Measurements from ENCODE around the gene DEGS2. TPM values are rescaled to one million over a fixed set of nuclear protein-coding genes. Genes with fewer than 3 reads are reported as not detected.

DEGS2 gene
- total and polyA plus RNA-seq, 2 experiments from 2014 or later: 0.63 to 2.2 TPM

DNA sequence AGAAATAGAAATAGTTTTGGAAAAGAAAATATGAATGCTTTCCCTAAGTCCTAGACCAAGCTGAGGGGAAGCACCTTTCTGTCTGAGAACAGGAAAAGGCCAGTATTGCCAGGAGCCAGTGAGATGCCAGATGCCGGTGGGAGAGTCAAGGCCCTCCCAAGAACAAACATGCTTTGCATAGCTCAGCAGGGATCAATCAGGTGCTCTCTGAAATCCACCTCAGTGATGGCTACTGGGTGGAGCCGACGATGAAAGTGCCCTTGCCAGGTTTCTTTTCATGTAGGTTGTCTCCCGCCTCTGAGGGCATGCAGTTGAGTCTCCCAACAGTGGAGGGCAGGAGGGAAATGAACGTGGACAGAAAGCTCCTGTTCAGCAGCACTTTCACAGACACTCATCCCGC lies 28.3 kb downstream of the DEGS2 start (continued):
- TF ChIP-seq, protein P1, sequence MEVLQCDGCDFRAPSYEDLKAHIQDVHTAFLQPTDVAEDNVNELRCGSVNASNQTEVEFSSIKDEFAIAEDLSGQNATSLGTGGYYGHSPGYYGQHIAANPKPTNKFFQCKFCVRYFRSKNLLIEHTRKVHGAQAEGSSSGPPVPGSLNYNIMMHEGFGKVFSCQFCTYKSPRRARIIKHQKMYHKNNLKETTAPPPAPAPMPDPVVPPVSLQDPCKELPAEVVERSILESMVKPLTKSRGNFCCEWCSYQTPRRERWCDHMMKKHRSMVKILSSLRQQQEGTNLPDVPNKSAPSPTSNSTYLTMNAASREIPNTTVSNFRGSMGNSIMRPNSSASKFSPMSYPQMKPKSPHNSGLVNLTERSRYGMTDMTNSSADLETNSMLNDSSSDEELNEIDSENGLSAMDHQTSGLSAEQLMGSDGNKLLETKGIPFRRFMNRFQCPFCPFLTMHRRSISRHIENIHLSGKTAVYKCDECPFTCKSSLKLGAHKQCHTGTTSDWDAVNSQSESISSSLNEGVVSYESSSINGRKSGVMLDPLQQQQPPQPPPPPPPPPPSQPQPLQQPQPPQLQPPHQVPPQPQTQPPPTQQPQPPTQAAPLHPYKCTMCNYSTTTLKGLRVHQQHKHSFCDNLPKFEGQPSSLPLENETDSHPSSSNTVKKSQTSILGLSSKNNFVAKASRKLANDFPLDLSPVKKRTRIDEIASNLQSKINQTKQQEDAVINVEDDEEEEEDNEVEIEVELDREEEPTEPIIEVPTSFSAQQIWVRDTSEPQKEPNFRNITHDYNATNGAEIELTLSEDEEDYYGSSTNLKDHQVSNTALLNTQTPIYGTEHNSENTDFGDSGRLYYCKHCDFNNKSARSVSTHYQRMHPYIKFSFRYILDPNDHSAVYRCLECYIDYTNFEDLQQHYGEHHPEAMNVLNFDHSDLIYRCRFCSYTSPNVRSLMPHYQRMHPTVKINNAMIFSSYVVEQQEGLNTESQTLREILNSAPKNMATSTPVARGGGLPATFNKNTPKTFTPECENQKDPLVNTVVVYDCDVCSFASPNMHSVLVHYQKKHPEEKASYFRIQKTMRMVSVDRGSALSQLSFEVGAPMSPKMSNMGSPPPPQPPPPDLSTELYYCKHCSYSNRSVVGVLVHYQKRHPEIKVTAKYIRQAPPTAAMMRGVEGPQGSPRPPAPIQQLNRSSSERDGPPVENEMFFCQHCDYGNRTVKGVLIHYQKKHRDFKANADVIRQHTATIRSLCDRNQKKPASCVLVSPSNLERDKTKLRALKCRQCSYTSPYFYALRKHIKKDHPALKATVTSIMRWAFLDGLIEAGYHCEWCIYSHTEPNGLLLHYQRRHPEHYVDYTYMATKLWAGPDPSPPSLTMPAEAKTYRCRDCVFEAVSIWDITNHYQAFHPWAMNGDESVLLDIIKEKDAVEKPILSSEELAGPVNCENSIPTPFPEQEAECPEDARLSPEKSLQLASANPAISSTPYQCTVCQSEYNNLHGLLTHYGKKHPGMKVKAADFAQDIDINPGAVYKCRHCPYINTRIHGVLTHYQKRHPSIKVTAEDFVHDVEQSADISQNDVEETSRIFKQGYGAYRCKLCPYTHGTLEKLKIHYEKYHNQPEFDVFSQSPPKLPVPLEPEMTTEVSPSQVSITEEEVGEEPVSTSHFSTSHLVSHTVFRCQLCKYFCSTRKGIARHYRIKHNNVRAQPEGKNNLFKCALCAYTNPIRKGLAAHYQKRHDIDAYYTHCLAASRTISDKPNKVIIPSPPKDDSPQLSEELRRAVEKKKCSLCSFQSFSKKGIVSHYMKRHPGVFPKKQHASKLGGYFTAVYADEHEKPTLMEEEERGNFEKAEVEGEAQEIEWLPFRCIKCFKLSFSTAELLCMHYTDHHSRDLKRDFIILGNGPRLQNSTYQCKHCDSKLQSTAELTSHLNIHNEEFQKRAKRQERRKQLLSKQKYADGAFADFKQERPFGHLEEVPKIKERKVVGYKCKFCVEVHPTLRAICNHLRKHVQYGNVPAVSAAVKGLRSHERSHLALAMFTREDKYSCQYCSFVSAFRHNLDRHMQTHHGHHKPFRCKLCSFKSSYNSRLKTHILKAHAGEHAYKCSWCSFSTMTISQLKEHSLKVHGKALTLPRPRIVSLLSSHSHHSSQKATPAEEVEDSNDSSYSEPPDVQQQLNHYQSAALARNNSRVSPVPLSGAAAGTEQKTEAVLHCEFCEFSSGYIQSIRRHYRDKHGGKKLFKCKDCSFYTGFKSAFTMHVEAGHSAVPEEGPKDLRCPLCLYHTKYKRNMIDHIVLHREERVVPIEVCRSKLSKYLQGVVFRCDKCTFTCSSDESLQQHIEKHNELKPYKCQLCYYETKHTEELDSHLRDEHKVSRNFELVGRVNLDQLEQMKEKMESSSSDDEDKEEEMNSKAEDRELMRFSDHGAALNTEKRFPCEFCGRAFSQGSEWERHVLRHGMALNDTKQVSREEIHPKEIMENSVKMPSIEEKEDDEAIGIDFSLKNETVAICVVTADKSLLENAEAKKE (CRISPR knock-in tag; IDR thresholded peaks at IDR 0.05): no peak
- TF ChIP-seq STAT1 (IDR thresholded peaks at IDR 0.05; ENCODE audit: unreplicated experiment) (no peak), EZH2phosphoT487 (IDR thresholded peaks at IDR 0.05; ENCODE audit: unreplicated experiment) (no peak), JUNB (IDR thresholded peaks at IDR 0.05; ENCODE audit: unreplicated experiment) (no peak), ZNF114 (CRISPR knock-in tag; IDR thresholded peaks at IDR 0.05) (no peak), NANOG (IDR thresholded peaks at IDR 0.05; ENCODE audit: borderline replicate concordance) (no peak)
- TF ChIP-seq, protein P2, sequence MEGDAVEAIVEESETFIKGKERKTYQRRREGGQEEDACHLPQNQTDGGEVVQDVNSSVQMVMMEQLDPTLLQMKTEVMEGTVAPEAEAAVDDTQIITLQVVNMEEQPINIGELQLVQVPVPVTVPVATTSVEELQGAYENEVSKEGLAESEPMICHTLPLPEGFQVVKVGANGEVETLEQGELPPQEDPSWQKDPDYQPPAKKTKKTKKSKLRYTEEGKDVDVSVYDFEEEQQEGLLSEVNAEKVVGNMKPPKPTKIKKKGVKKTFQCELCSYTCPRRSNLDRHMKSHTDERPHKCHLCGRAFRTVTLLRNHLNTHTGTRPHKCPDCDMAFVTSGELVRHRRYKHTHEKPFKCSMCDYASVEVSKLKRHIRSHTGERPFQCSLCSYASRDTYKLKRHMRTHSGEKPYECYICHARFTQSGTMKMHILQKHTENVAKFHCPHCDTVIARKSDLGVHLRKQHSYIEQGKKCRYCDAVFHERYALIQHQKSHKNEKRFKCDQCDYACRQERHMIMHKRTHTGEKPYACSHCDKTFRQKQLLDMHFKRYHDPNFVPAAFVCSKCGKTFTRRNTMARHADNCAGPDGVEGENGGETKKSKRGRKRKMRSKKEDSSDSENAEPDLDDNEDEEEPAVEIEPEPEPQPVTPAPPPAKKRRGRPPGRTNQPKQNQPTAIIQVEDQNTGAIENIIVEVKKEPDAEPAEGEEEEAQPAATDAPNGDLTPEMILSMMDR (conservative IDR thresholded peaks at IDR 0.05; ENCODE audit: low read depth in 2 of 2): no peak
- TF ChIP-seq, protein P3, sequence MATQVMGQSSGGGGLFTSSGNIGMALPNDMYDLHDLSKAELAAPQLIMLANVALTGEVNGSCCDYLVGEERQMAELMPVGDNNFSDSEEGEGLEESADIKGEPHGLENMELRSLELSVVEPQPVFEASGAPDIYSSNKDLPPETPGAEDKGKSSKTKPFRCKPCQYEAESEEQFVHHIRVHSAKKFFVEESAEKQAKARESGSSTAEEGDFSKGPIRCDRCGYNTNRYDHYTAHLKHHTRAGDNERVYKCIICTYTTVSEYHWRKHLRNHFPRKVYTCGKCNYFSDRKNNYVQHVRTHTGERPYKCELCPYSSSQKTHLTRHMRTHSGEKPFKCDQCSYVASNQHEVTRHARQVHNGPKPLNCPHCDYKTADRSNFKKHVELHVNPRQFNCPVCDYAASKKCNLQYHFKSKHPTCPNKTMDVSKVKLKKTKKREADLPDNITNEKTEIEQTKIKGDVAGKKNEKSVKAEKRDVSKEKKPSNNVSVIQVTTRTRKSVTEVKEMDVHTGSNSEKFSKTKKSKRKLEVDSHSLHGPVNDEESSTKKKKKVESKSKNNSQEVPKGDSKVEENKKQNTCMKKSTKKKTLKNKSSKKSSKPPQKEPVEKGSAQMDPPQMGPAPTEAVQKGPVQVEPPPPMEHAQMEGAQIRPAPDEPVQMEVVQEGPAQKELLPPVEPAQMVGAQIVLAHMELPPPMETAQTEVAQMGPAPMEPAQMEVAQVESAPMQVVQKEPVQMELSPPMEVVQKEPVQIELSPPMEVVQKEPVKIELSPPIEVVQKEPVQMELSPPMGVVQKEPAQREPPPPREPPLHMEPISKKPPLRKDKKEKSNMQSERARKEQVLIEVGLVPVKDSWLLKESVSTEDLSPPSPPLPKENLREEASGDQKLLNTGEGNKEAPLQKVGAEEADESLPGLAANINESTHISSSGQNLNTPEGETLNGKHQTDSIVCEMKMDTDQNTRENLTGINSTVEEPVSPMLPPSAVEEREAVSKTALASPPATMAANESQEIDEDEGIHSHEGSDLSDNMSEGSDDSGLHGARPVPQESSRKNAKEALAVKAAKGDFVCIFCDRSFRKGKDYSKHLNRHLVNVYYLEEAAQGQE (IDR thresholded peaks at IDR 0.05; ENCODE audit: unreplicated experiment): no peak
